Measurements from ENCODE around the gene BCAM.
A peak's percentile ranks its signal among the peaks of the same experiment; 100 is the strongest.

BCAM gene

GRCh38 chr19:44800461-44800860 is 8.4 kb upstream of the BCAM start:
- Histone ChIP-seq H3K9me3 (replicated peaks in 1 of 11) (no peaks in the 10 kb centered on the region), H4K20me1 (no peaks in the 10 kb centered on the region), H3K27ac (peak overlapping the region in 9 of 11 experiments; percentile 37 to 69 (median 60); a peak in 16 of 22 replicates), H3K36me3 (no peaks in the 10 kb centered on the region), H3K4me3 (no peak overlapping the region), H3K4me2 (peak overlapping the region; percentile 22 to 93 (median 68); a peak in 18 of 22 replicates), H3K4me1 (peaks cover 20 to 64% (median 61%) of the 10 kb centered on the region in 10 experiments), H3K27me3 (no peaks in the 10 kb centered on the region), H3K9ac (peak overlapping the region in 5 of 11 experiments; percentile 23 to 52 (median 49); a peak in 7 of 22 replicates)
- no peak for TF ChIP-seq Cebpa-rat (IDR thresholded peaks at IDR 0.05)

GRCh38 chr19:44803442-44804428 is 5.2 kb upstream of the BCAM start:
- Histone ChIP-seq H3K36me3 (no peaks in the 10 kb centered on the region), H3K9me3 (replicated peaks in 1 of 11) (no peaks in the 10 kb centered on the region), H3K4me1 (peaks cover 13 to 48% (median 39%) of the 10 kb centered on the region in 10 experiments), H3K27ac (no peak overlapping the region), H3K4me3 (no peak overlapping the region), H4K20me1 (no peaks in the 10 kb centered on the region), H3K4me2 (peak overlapping the region in 3 of 11 experiments; percentile 18 to 32 (median 20); a peak in 2 of 22 replicates), H3K27me3 (no peaks in the 10 kb centered on the region), H3K9ac (no peak overlapping the region)
- TF ChIP-seq Cebpa-rat (IDR thresholded peaks at IDR 0.05) = no peak

- TF ChIP-seq Cebpa-rat (IDR thresholded peaks at IDR 0.05) = no peak
- Histone ChIP-seq H3K27me3 (no peaks in the 10 kb centered on the region; a peak in 2 of 22 replicates), H3K27ac (no peak overlapping the region), H3K9me3 (replicated peaks in 1 of 11) (no peaks in the 10 kb centered on the region), H3K4me1 (peaks cover 19 to 40% (median 32%) of the 10 kb centered on the region in 10 experiments), H3K36me3 (no peaks in the 10 kb centered on the region), H4K20me1 (no peaks in the 10 kb centered on the region), H3K4me3 (no peak overlapping the region), H3K4me2 (no peak overlapping the region), H3K9ac (no peak overlapping the region)
Observed at GRCh38 chr19:44806291-44806690, 2.6 kb upstream of the BCAM start.

GRCh38 chr19:44807162-44807561 is 1.7 kb upstream of the BCAM start:
- Histone ChIP-seq H3K36me3 (no peaks in the 10 kb centered on the region), H3K9ac (no peak overlapping the region), H4K20me1 (no peaks in the 10 kb centered on the region), H3K27ac (no peak overlapping the region), H3K9me3 (replicated peaks in 1 of 11) (no peaks in the 10 kb centered on the region), H3K27me3 (no peaks in the 10 kb centered on the region; a peak in 2 of 22 replicates), H3K4me2 (peak overlapping the region in 1 of 11 experiments; percentile 96; a peak in 1 of 22 replicates), H3K4me3 (no peak overlapping the region), H3K4me1 (peaks cover 19 to 40% (median 32%) of the 10 kb centered on the region in 10 experiments)
- no peak for TF ChIP-seq Cebpa-rat (IDR thresholded peaks at IDR 0.05)

- H3K27me3 ChIP-seq = no peaks in the 10 kb centered on the region; a peak in 2 of 22 replicates
- no peak for TF ChIP-seq Cebpa-rat (IDR thresholded peaks at IDR 0.05)
- H3K9ac ChIP-seq = peak overlapping the region in 2 of 11 experiments; percentile 21 to 80; a peak in 1 of 22 replicates
- peaks cover 19 to 36% (median 30%) of the 10 kb centered on the region in 10 experiments for H3K4me1 ChIP-seq
- H3K4me2 ChIP-seq = peak overlapping the region; percentile 94 to 100 (median 99); a peak in 18 of 22 replicates
- no peaks in the 10 kb centered on the region for H3K9me3 ChIP-seq (replicated peaks in 1 of 11)
- no peak overlapping the region for H3K27ac ChIP-seq
- H4K20me1 ChIP-seq = no peaks in the 10 kb centered on the region
- no peaks in the 10 kb centered on the region for H3K36me3 ChIP-seq
- H3K4me3 ChIP-seq = peak overlapping the region in 1 of 10 experiments; percentile 51; a peak in 1 of 20 replicates
Observed at GRCh38 chr19:44807652-44808462, 1.0 kb upstream of the BCAM start.

GRCh38 chr19:44809577-44810233 is 802 bp downstream of the BCAM start:
- no peaks in the 10 kb centered on the region for H3K9me3 ChIP-seq (replicated peaks in 1 of 11)
- peak overlapping the region; percentile 94 to 100 (median 99) for H3K4me2 ChIP-seq
- H3K27ac ChIP-seq = 0 out of 22 replicates have a peak overlapping the region, but pooled peaks of 1 of the 11 experiments have one; percentile 45
- TF ChIP-seq Cebpa-rat (IDR thresholded peaks at IDR 0.05) = no peak
- no peaks in the 10 kb centered on the region; a peak in 2 of 22 replicates for H3K36me3 ChIP-seq
- H4K20me1 ChIP-seq = no peaks in the 10 kb centered on the region
- no peaks in the 10 kb centered on the region; a peak in 2 of 22 replicates for H3K27me3 ChIP-seq
- H3K4me1 ChIP-seq = peaks cover 20 to 30% (median 24%) of the 10 kb centered on the region in 10 experiments
- H3K4me3 ChIP-seq = peak overlapping the region; percentile 50 to 73 (median 60); a peak in 18 of 20 replicates
- peak overlapping the region; percentile 36 to 80 (median 74); a peak in 18 of 22 replicates for H3K9ac ChIP-seq

GRCh38 chr19:44810234-44811121 is 1.6 kb downstream of the BCAM start:
- TF ChIP-seq Cebpa-rat (IDR thresholded peaks at IDR 0.05) = no peak
- peak overlapping the region in 8 of 11 experiments; percentile 11 to 99 (median 38); a peak in 7 of 22 replicates for H3K4me2 ChIP-seq
- no peak overlapping the region for H3K4me3 ChIP-seq
- no peaks in the 10 kb centered on the region; a peak in 2 of 22 replicates for H3K27me3 ChIP-seq
- no peak overlapping the region for H3K27ac ChIP-seq
- H3K36me3 ChIP-seq = no peaks in the 10 kb centered on the region; a peak in 2 of 22 replicates
- H4K20me1 ChIP-seq = no peaks in the 10 kb centered on the region
- no peaks in the 10 kb centered on the region for H3K9me3 ChIP-seq (replicated peaks in 1 of 11)
- H3K9ac ChIP-seq = peak overlapping the region in 3 of 11 experiments; percentile 4 to 37 (median 12); a peak in 1 of 22 replicates
- H3K4me1 ChIP-seq = peaks cover 20 to 30% (median 24%) of the 10 kb centered on the region in 10 experiments
